Measurements from ENCODE around the gene BICC1. TPM values are rescaled to one million over a fixed set of nuclear protein-coding genes. Genes with fewer than 3 reads are reported as not detected.

The BICC1 gene
- total and polyA plus RNA-seq, 2 donors (not counting 3 experiments of a cell fraction or from before 2014, with no cell fraction given) = 0.06 to 0.29 TPM

DNA sequence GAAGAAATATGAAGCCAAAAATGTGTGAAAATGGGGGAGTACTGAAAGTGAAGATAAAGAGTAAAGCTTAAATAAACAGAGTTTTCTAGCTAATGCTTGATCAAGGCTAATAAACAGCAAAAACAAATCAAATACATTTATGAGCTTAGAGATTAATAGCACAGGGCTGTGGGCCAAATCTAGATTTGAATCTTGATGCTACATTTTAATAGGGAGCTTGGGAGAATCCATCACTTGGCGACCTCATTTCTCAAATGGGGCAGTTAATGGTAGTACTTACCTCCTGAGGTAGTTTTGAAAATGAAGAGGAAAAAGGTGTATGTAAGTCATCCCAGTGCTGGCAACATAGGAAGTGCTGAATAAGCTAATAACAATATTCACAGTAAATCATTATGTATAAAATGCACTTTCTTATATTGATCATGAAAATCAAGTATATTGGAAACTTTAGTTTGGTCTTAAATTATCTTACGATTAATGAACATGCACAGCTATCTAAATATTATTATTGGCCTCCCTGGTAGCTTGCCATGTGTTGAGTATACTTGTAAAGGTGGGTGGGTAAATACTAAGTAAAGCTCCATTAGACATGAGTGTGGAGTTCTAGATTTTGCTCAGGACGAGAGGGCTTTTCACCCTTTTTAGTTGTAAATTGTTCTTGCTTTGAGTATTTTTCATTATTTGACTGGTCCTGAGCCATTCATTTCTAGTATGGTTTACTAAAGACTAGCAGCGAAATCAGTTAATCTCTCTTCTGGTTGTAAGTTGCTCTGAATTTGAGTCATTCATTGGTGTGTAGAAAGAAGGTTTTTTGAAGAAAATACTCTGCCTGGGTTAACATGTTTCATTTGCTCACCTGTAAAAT is 5.1 kb downstream of the BICC1 start:
- H3K79me2 ChIP-seq (ENCODE audit: control insufficient read depth, insufficient read depth, low read length) = no peaks in the 10 kb centered on the region
- no peak overlapping the region for H3K9ac ChIP-seq (replicated peaks; ENCODE audit: extremely low read depth, insufficient read depth, low read length)
- no peaks in the 10 kb centered on the region for H3K36me3 ChIP-seq (ENCODE audit: control insufficient read depth in 2 of 2, extremely low read depth in 1 of 2, insufficient read depth in 2 of 2, low read length in 2 of 2)
- no peak overlapping the region for H2AFZ ChIP-seq (ENCODE audit: low read depth, low read length)
- no peak overlapping the region for H3K4me3 ChIP-seq (replicated peaks in 1 of 3; ENCODE audit: insufficient read depth in 1 of 3, low read depth in 1 of 3, low read length in 3 of 3)
- H3K4me2 ChIP-seq (ENCODE audit: insufficient read depth, low read length) = no peak overlapping the region
- FAIRE-seq (no peak), DNase-seq (ENCODE audit: low read depth, low spot score) (no peak)
- ChIA-PET POLR2A (no interaction called here), CTCF (interaction anchor here (2.4 kb wide), 1 partner anchor 14 kb away, joined by 11 read pairs; no protein-coding TSS in a partner anchor)
- H3K27ac ChIP-seq (ENCODE audit: insufficient read depth, low read depth, low read length) = no peak overlapping the region
- H3K4me1 ChIP-seq (ENCODE audit: control insufficient read depth, extremely low read depth, insufficient read depth, low read length) = peaks cover 5% of the 10 kb centered on the region
- no peaks in the 10 kb centered on the region for H3K9me1 ChIP-seq (replicated peaks; ENCODE audit: control insufficient read depth, extremely low read depth, insufficient read depth, low read length)
- dilution Hi-C loops (cut with MboI; ENCODE audit: extremely low pct_ligation_motif_present, low sequenced_read_pairs) = no loop called here
- H4K20me1 ChIP-seq (replicated peaks; ENCODE audit: control insufficient read depth, extremely low read depth, insufficient read depth, low read length) = no peaks in the 10 kb centered on the region
- intact Hi-C loops (cut with micrococcal nuclease) = loop anchor here (10.0 kb wide), 1 partner anchor 213 kb away; no protein-coding TSS in a partner anchor
- no peaks in the 10 kb centered on the region for H3K9me3 ChIP-seq (replicated peaks; ENCODE audit: control insufficient read depth, insufficient read depth, low read length)
- H3K27me3 ChIP-seq (ENCODE audit: control insufficient read depth in 2 of 2, insufficient read depth in 2 of 2, low read length in 2 of 2) = peaks cover 6 to 23% of the 10 kb centered on the region in 2 experiments
- BruUV-seq (replicated peaks) = no TSS peak
- TF ChIP-seq EZH2 (IDR thresholded peaks at IDR 0.05; ENCODE audit: borderline replicate concordance, low read depth, low read length, severe bottlenecking) = no peak
- TF ChIP-seq MYC (IDR thresholded peaks at IDR 0.05; ENCODE audit: low read depth, low read length) = no peak
- no peak for TF ChIP-seq GATA2 (IDR thresholded peaks at IDR 0.05; ENCODE audit: insufficient read depth, insufficient read length, low read depth, low read length)
- TF ChIP-seq, protein P1, sequence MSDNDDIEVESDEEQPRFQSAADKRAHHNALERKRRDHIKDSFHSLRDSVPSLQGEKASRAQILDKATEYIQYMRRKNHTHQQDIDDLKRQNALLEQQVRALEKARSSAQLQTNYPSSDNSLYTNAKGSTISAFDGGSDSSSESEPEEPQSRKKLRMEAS (IDR thresholded peaks at IDR 0.05; ENCODE audit: insufficient read depth, insufficient read length) = no peak
- TF ChIP-seq POLR2AphosphoS5 (IDR thresholded peaks at IDR 0.05; ENCODE audit: insufficient read depth, low read depth, low read length) = no peak
- TF ChIP-seq POLR2A (IDR thresholded peaks at IDR 0.05; ENCODE audit: low read depth, low read length) = no peak
- TF ChIP-seq, protein P2, sequence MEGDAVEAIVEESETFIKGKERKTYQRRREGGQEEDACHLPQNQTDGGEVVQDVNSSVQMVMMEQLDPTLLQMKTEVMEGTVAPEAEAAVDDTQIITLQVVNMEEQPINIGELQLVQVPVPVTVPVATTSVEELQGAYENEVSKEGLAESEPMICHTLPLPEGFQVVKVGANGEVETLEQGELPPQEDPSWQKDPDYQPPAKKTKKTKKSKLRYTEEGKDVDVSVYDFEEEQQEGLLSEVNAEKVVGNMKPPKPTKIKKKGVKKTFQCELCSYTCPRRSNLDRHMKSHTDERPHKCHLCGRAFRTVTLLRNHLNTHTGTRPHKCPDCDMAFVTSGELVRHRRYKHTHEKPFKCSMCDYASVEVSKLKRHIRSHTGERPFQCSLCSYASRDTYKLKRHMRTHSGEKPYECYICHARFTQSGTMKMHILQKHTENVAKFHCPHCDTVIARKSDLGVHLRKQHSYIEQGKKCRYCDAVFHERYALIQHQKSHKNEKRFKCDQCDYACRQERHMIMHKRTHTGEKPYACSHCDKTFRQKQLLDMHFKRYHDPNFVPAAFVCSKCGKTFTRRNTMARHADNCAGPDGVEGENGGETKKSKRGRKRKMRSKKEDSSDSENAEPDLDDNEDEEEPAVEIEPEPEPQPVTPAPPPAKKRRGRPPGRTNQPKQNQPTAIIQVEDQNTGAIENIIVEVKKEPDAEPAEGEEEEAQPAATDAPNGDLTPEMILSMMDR (IDR thresholded peaks at IDR 0.05; ENCODE audit: extremely low read depth in 1 of 2, insufficient read depth in 1 of 2, low read depth in 1 of 2, low read length in 2 of 2) = no peak
- no peak for TF ChIP-seq FOS (IDR thresholded peaks at IDR 0.05; ENCODE audit: borderline replicate concordance, insufficient read depth, low read length)
- TF ChIP-seq JUN (IDR thresholded peaks at IDR 0.05; ENCODE audit: borderline replicate concordance, insufficient read depth, insufficient read length, low read depth) = no peak
